IMR-90 (cell line): ENCODE measurements around the gene MAGI2. TPM values are rescaled to one million over a fixed set of nuclear protein-coding genes. Genes with fewer than 3 reads are reported as not detected.

Experiments
- ATAC-seq: fragments of 200-7000 bp; cut with Tn5 transposase; 2 replicates; pipeline ENCODE4 v1.9.1; 2020; ENCODE audit warnings: low read depth, mild to moderate bottlenecking, moderate library complexity
- BruUV-seq: library from RNA; stranded (reverse); fragments of 400-500 nt; replicated peaks from 2 replicates; lab custom pipeline; 2021; lab: Mats Ljungman, UMichigan
- CTCF ChIA-PET: fragments of 300-600 bp; formaldehyde crosslinking; extraction: SDS; loops from one replicate; lab custom pipeline; 2021; ENCODE audit warnings: antibody characterized with exemption; lab: Yijun Ruan, JAX
- POLR2A ChIA-PET: fragments of 300-600 bp; sonication (Branson Sonifier 250); formaldehyde crosslinking; loops from one replicate; lab custom pipeline; 2022; ENCODE audit warnings: antibody characterized with exemption; ENCODE audit not compliant: unreplicated experiment; lab: Charles Lee
- DNase-seq: peaks from one replicate; pipeline ENCODE4 v3.0.0; 2013
- H2AFZ ChIP-seq: replicated peaks from 2 replicates; pipeline ENCODE3; 2013; ENCODE audit warnings: low read length, mild to moderate bottlenecking; ENCODE audit not compliant: poor library complexity
- H2AK5ac ChIP-seq: 2 replicates; pipeline ENCODE4 v1.6.1; 2013; ENCODE audit warnings: low read depth, low read length, inconsistent platforms
- H2AK9ac ChIP-seq: replicated peaks from 2 replicates; pipeline ENCODE3; 2013; ENCODE audit warnings: mild to moderate bottlenecking, low read depth, low read length, moderate library complexity; ENCODE audit not compliant: poor library complexity
- H2BK120ac ChIP-seq: 2 replicates; pipeline ENCODE4 v1.6.1; 2013; ENCODE audit warnings: low read depth, low read length, inconsistent platforms
- H2BK15ac ChIP-seq: 3 replicates; pipeline ENCODE4 v1.6.1; 2013; ENCODE audit warnings: low read depth, low read length, inconsistent platforms
- H2BK20ac ChIP-seq: 2 replicates; pipeline ENCODE4 v1.6.1; 2013; ENCODE audit warnings: low read depth, mild to moderate bottlenecking, inconsistent platforms, low read length, moderate library complexity
- H2BK5ac ChIP-seq: 2 replicates; pipeline ENCODE4 v1.6.1; 2013; ENCODE audit warnings: mild to moderate bottlenecking, low read depth, low read length, inconsistent platforms; ENCODE audit not compliant: poor library complexity, severe bottlenecking
- H3K14ac ChIP-seq: replicated peaks from 2 replicates; pipeline ENCODE4 v1.6.1; 2013; ENCODE audit warnings: low read depth, low read length, inconsistent platforms
- H3K18ac ChIP-seq: 2 replicates; pipeline ENCODE4 v1.6.1; 2013; ENCODE audit warnings: low read depth, low read length, control low read depth
- H3K23ac ChIP-seq: 2 replicates; pipeline ENCODE4 v1.6.1; 2013; ENCODE audit warnings: low read depth, low read length, inconsistent platforms
- H3K27ac ChIP-seq: 2 replicates; pipeline ENCODE4 v1.5.1; 2013; ENCODE audit warnings: mild to moderate bottlenecking, control low read depth, low read length; ENCODE audit not compliant: insufficient read depth
- H3K27me3 ChIP-seq: 2 replicates; pipeline ENCODE4 v1.6.1; 2013; ENCODE audit warnings: low read length; ENCODE audit not compliant: control insufficient read depth, insufficient read depth
- H3K36me3 ChIP-seq: 2 replicates; pipeline ENCODE4 v1.6.1; 2013; ENCODE audit warnings: low read length, mixed read lengths; ENCODE audit not compliant: control insufficient read depth, insufficient read depth
- H3K4ac ChIP-seq: 2 replicates; pipeline ENCODE4 v1.6.1; 2013; ENCODE audit warnings: low read depth, low read length, inconsistent platforms
- H3K4me1 ChIP-seq: 2 replicates; pipeline ENCODE4 v1.6.1; 2013; ENCODE audit warnings: low read length, mixed read lengths; ENCODE audit not compliant: control insufficient read depth, insufficient read depth
- H3K4me2 ChIP-seq: 2 replicates; pipeline ENCODE4 v1.6.1; 2013; ENCODE audit warnings: low read depth, mild to moderate bottlenecking, control low read depth, low read length, moderate library complexity
- H3K4me3 ChIP-seq: 2 replicates; pipeline ENCODE4 v1.5.1; 2013; ENCODE audit warnings: low read depth, mild to moderate bottlenecking, control low read depth, low read length, moderate library complexity; ENCODE audit not compliant: insufficient read depth
- H3K56ac ChIP-seq: 2 replicates; pipeline ENCODE4 v1.6.1; 2013; ENCODE audit warnings: low read length, inconsistent platforms; ENCODE audit not compliant: insufficient read depth; ENCODE audit errors: extremely low read depth
- H3K79me1 ChIP-seq, 2 experiments: 2 replicates each; pipeline ENCODE4 v1.6.1; 2013; ENCODE audit warnings: low read length in 2 of 2, inconsistent platforms in 1 of 2, low read depth in 1 of 2
- H3K9ac ChIP-seq: 2 replicates; pipeline ENCODE4 v1.6.1; 2013; ENCODE audit warnings: low read depth, low read length, control low read depth
- H3K9me1 ChIP-seq: 2 replicates; pipeline ENCODE4 v1.6.1; 2013; ENCODE audit warnings: low read length, inconsistent platforms; ENCODE audit not compliant: insufficient read depth
- H3K9me3 ChIP-seq: 2 replicates; pipeline ENCODE4 v1.6.1; 2013; ENCODE audit warnings: low read length; ENCODE audit not compliant: control insufficient read depth, insufficient read depth
- H4K20me1 ChIP-seq: 2 replicates; pipeline ENCODE4 v1.6.1; 2013; ENCODE audit warnings: low read length, inconsistent platforms; ENCODE audit not compliant: insufficient read depth
- H4K5ac ChIP-seq: 2 replicates; pipeline ENCODE4 v1.6.1; 2013; ENCODE audit warnings: mild to moderate bottlenecking, low read depth, low read length, control low read depth
- H4K8ac ChIP-seq, 2 experiments: 2 replicates each; pipeline ENCODE4 v1.6.1; 2013; ENCODE audit warnings: low read depth in 2 of 2, low read length in 2 of 2, control low read depth in 1 of 2, inconsistent platforms in 1 of 2
- H4K91ac ChIP-seq: 2 replicates; pipeline ENCODE4 v1.6.1; 2013; ENCODE audit warnings: low read depth, low read length, inconsistent platforms; ENCODE audit not compliant: insufficient read depth
- BHLHE40 ChIP-seq: fragments of 150-350 bp; IDR thresholded peaks from 2 replicates; pipeline ENCODE4 v1.6.1; 2016; ENCODE audit warnings: mild to moderate bottlenecking, low read depth, low read length
- CEBPB ChIP-seq: IDR thresholded peaks from 2 replicates; pipeline ENCODE4 v1.6.1; 2012; ENCODE audit warnings: low read depth, low read length, improper control_type of control experiment
- CHD1 ChIP-seq: IDR thresholded peaks from 2 replicates; pipeline ENCODE4 v1.6.1; 2012; ENCODE audit warnings: low read depth, low read length, improper control_type of control experiment
- FOS ChIP-seq: fragments of 150-350 bp; IDR thresholded peaks from 2 replicates; pipeline ENCODE4 v1.6.1; 2016; ENCODE audit warnings: low read depth, low read length
- MAFK ChIP-seq: IDR thresholded peaks from 2 replicates; pipeline ENCODE4 v1.6.1; 2012; ENCODE audit warnings: low read depth, low read length, improper control_type of control experiment
- MAZ ChIP-seq: IDR thresholded peaks from 2 replicates; pipeline ENCODE4 v1.6.1; 2012; ENCODE audit warnings: low read depth, mild to moderate bottlenecking, low read length, improper control_type of control experiment, moderate library complexity, borderline replicate concordance
- MXI1 ChIP-seq: IDR thresholded peaks from 2 replicates; pipeline ENCODE4 v1.6.1; 2012; ENCODE audit warnings: low read depth, mild to moderate bottlenecking, low read length, moderate library complexity, borderline replicate concordance
- NFE2L2 ChIP-seq: fragments of 150-350 bp; IDR thresholded peaks from 2 replicates; pipeline ENCODE4 v1.6.1; 2016; ENCODE audit warnings: low read depth, mild to moderate bottlenecking, low read length
- POLR2A ChIP-seq: IDR thresholded peaks from 2 replicates; pipeline ENCODE4 v1.6.1; 2012; ENCODE audit warnings: mild to moderate bottlenecking, low read depth, low read length
- RAD21 ChIP-seq: IDR thresholded peaks from 2 replicates; pipeline ENCODE4 v1.6.1; 2012; ENCODE audit warnings: low read length, improper control_type of control experiment
- RCOR1 ChIP-seq: IDR thresholded peaks from 2 replicates; pipeline ENCODE4 v1.6.1; 2012; ENCODE audit warnings: mild to moderate bottlenecking, low read length, improper control_type of control experiment; ENCODE audit not compliant: insufficient replicate concordance
- RFX5 ChIP-seq: IDR thresholded peaks from 2 replicates; pipeline ENCODE4 v1.8.0; 2012; ENCODE audit warnings: low read depth, mild to moderate bottlenecking, low read length, moderate library complexity
- SMC3 ChIP-seq: fragments of 150-350 bp; IDR thresholded peaks from 2 replicates; pipeline ENCODE4 v1.6.1; 2016; ENCODE audit warnings: low read depth, mild to moderate bottlenecking, antibody characterized with exemption, low read length, moderate library complexity
- dilution Hi-C: fragments of 300-500 bp; cut with HindIII; formaldehyde crosslinking; loops from one replicate; pipeline ENCODE4 v1.14.3; 2018; ENCODE audit warnings: low sequenced_read_pairs; ENCODE audit not compliant: unreplicated experiment
- in situ Hi-C: fragments of 300-500 bp; cut with MboI; formaldehyde crosslinking; loops from 3 replicates; pipeline ENCODE4 v1.14.3; 2019; ENCODE audit warnings: low sequenced_read_pairs, inconsistent platforms, mixed read lengths
- intact Hi-C: fragments of 100-400 bp; cut with micrococcal nuclease; formaldehyde crosslinking; loops from 2 replicates; pipeline ENCODE4 v1.10.0; 2022
- polyA plus RNA-seq, 3 experiments: library from polyadenylated mRNA; depleted of rRNA; stranded (reverse); fragments of >200 nt; gene quantifications; 2 replicates each; pipeline ENCODE4 v1.2.3, GENCODE V29; 2012; ENCODE audit warnings: low replicate concordance in 1 of 3
- total RNA-seq: library from RNA; depleted of rRNA; stranded (reverse); fragments of >200 nt; gene quantifications from 2 replicates; pipeline ENCODE4 v1.2.3, GENCODE V29; 2012
- TF ChIP-seq, protein P1 (sequence below): fragments of 150-350 bp; IDR thresholded peaks from 2 replicates; pipeline ENCODE4 v1.6.1; 2016; ENCODE audit warnings: low read depth, mild to moderate bottlenecking, low read length, moderate library complexity, borderline replicate concordance
- TF ChIP-seq, protein P2 (sequence below): conservative IDR thresholded peaks from 2 replicates; pipeline ENCODE4 v1.5.1; 2012; ENCODE audit warnings: mild to moderate bottlenecking, low read depth, low read length, improper control_type of control experiment
- TF ChIP-seq, protein P3 (sequence below): fragments of 150-350 bp; IDR thresholded peaks from 2 replicates; pipeline ENCODE4 v1.6.1; 2017; ENCODE audit warnings: mild to moderate bottlenecking, antibody characterized with exemption, low read length, low read depth

Gene MAGI2
- total and polyA plus RNA-seq, 2 of the 4 experiments (the other 2 are of a cell fraction), result 2.5 to 17.9 TPM

DNA sequence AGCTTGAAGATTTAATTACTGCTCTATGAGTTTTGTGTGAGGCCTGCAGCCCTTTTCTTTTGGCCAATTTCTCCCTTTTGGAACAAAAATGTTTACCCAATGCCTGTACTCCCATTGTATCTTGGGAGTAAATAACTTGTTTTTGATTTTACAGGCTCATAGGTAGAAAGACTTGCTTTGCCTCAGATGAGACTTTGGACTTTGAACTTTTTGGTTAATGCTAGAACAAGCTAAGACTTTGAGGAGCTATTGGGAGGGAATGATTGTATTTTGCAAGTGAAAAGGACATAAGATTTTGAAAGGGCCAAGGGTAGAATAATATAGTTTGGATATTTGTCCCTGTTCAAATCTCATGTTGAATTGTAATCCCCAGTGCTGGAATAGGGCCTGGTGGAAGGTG lies 152.0 kb downstream of the MAGI2 start:
- H3K4ac ChIP-seq, result no peak overlapping the region
- H3K56ac ChIP-seq, result no peak overlapping the region
- no peak overlapping the region for H3K14ac ChIP-seq
- dilution Hi-C loops, result no loop called here
- H3K27ac ChIP-seq, result no peak overlapping the region
- in situ Hi-C loops, result no loop called here
- no peak overlapping the region for H3K18ac ChIP-seq
- no peaks in the 10 kb centered on the region for H3K36me3 ChIP-seq
- peaks cover 11 to 32% of the 10 kb centered on the region in 2 experiments; a peak in 3 of 4 replicates for H3K79me1 ChIP-seq
- DNase-seq (no peak), ATAC-seq (no peak)
- H3K27me3 ChIP-seq, result no peaks in the 10 kb centered on the region
- no peak overlapping the region for H3K4me2 ChIP-seq
- H3K23ac ChIP-seq, result no peak overlapping the region
- no peak overlapping the region for H2AFZ ChIP-seq
- intact Hi-C loops, result no loop called here
- no peak overlapping the region for H2AK5ac ChIP-seq
- H3K9ac ChIP-seq, result no peak overlapping the region
- H2BK5ac ChIP-seq, result no peak overlapping the region
- H2AK9ac ChIP-seq, result no peak overlapping the region
- H3K4me1 ChIP-seq, result no peaks in the 10 kb centered on the region
- H2BK120ac ChIP-seq, result no peak overlapping the region
- H2BK20ac ChIP-seq, result no peak overlapping the region
- no peaks in the 10 kb centered on the region for H3K9me3 ChIP-seq
- ChIA-PET POLR2A (no interaction called here), CTCF (no interaction called here)
- no peaks in the 10 kb centered on the region for H4K20me1 ChIP-seq
- H4K5ac ChIP-seq, result no peak overlapping the region; the same call in 1 of the 2 replicates
- H4K8ac ChIP-seq, result no peak overlapping the region
- no peak overlapping the region for H3K4me3 ChIP-seq
- TF ChIP-seq RAD21 (no peak), FOS (no peak), MAFK (no peak), BHLHE40 (no peak), CEBPB (no peak), SMC3 (no peak), RFX5 (no peak), POLR2A (no peak), CHD1 (no peak), MXI1 (no peak), MAZ (no peak), RCOR1 (no peak), NFE2L2 (no peak)
- TF ChIP-seq, protein P1, sequence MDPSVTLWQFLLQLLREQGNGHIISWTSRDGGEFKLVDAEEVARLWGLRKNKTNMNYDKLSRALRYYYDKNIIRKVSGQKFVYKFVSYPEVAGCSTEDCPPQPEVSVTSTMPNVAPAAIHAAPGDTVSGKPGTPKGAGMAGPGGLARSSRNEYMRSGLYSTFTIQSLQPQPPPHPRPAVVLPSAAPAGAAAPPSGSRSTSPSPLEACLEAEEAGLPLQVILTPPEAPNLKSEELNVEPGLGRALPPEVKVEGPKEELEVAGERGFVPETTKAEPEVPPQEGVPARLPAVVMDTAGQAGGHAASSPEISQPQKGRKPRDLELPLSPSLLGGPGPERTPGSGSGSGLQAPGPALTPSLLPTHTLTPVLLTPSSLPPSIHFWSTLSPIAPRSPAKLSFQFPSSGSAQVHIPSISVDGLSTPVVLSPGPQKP, result no peak
- TF ChIP-seq, protein P2, sequence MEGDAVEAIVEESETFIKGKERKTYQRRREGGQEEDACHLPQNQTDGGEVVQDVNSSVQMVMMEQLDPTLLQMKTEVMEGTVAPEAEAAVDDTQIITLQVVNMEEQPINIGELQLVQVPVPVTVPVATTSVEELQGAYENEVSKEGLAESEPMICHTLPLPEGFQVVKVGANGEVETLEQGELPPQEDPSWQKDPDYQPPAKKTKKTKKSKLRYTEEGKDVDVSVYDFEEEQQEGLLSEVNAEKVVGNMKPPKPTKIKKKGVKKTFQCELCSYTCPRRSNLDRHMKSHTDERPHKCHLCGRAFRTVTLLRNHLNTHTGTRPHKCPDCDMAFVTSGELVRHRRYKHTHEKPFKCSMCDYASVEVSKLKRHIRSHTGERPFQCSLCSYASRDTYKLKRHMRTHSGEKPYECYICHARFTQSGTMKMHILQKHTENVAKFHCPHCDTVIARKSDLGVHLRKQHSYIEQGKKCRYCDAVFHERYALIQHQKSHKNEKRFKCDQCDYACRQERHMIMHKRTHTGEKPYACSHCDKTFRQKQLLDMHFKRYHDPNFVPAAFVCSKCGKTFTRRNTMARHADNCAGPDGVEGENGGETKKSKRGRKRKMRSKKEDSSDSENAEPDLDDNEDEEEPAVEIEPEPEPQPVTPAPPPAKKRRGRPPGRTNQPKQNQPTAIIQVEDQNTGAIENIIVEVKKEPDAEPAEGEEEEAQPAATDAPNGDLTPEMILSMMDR, result no peak
- TF ChIP-seq, protein P3, sequence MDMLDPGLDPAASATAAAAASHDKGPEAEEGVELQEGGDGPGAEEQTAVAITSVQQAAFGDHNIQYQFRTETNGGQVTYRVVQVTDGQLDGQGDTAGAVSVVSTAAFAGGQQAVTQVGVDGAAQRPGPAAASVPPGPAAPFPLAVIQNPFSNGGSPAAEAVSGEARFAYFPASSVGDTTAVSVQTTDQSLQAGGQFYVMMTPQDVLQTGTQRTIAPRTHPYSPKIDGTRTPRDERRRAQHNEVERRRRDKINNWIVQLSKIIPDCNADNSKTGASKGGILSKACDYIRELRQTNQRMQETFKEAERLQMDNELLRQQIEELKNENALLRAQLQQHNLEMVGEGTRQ, result no peak
- H3K9me1 ChIP-seq, result no peaks in the 10 kb centered on the region
- no peak overlapping the region for H4K91ac ChIP-seq
- no peak overlapping the region for H2BK15ac ChIP-seq
- no TSS peak for BruUV-seq
